SU-DHL-6 (cell line): ENCODE measurements around the gene TAF13.

Source experiments
- H2AFZ ChIP-seq: fragments of 200-600 bp; sonication (generic); 2 replicates; pipeline ENCODE4 v1.6.1; 2014; ENCODE audit warnings: low read depth, mild to moderate bottlenecking, moderate library complexity, mixed read lengths, antibody characterized with exemption, low read length; ENCODE audit not compliant: severe bottlenecking
- H3F3A ChIP-seq: fragments of 200-600 bp; shearing (Covaris generic); 2 replicates; pipeline ENCODE4 v1.6.0; 2016; ENCODE audit warnings: antibody characterized with exemption, mild to moderate bottlenecking; ENCODE audit not compliant: insufficient read depth
- H3K27ac ChIP-seq: fragments of 200-600 bp; sonication (generic); 2 replicates; pipeline ENCODE4 v1.5.1; 2016; ENCODE audit warnings: low read depth, mild to moderate bottlenecking, low read length, moderate library complexity, mixed read lengths
- H3K27me3 ChIP-seq: fragments of 200-600 bp; sonication (generic), shearing (Covaris generic); 2 replicates; pipeline ENCODE4 v1.6.0; 2014; ENCODE audit warnings: mild to moderate bottlenecking, low read length
- H3K36me3 ChIP-seq: fragments of 200-600 bp; sonication (generic); 2 replicates; pipeline ENCODE4 v1.6.1; 2014; ENCODE audit warnings: mild to moderate bottlenecking, low read length, mixed read lengths
- H3K4me2 ChIP-seq: fragments of 300-600, 200-600 bp; shearing (Covaris generic), sonication (generic); 2 replicates; pipeline ENCODE4 v1.6.0; 2014; ENCODE audit warnings: low read length, low read depth, mild to moderate bottlenecking; ENCODE audit not compliant: poor library complexity, severe bottlenecking
- H3K4me3 ChIP-seq: fragments of 200-600 bp; sonication (generic); 2 replicates; pipeline ENCODE4 v1.5.1; 2014; ENCODE audit warnings: antibody characterized with exemption, low read length, mild to moderate bottlenecking, mixed read lengths; ENCODE audit not compliant: insufficient read depth, poor library complexity, severe bottlenecking
- H3K79me2 ChIP-seq: fragments of 200-600 bp; sonication (generic); 2 replicates; pipeline ENCODE4 v1.6.1; 2014; ENCODE audit warnings: mild to moderate bottlenecking, low read length, moderate library complexity; ENCODE audit not compliant: insufficient read depth
- H3K9ac ChIP-seq: fragments of 200-600 bp; sonication (generic); 2 replicates; pipeline ENCODE4 v1.7.0; 2014; ENCODE audit warnings: mild to moderate bottlenecking, low read length
- H3K9me2 ChIP-seq: fragments of 200-600 bp; sonication (generic); replicated peaks from 2 replicates; pipeline ENCODE4 v1.6.1; 2014; ENCODE audit warnings: low read length; ENCODE audit not compliant: insufficient read depth
- H3K9me3 ChIP-seq: fragments of 200-600 bp; sonication (generic); 2 replicates; pipeline ENCODE4 v1.6.1; 2014; ENCODE audit warnings: low read length, mixed read lengths; ENCODE audit not compliant: insufficient read depth
- H4K20me1 ChIP-seq: fragments of 200-600 bp; sonication (generic); 2 replicates; pipeline ENCODE4 v1.6.1; 2014; ENCODE audit warnings: low read depth, mild to moderate bottlenecking, antibody characterized with exemption, low read length, moderate library complexity, mixed read lengths
- CTCF ChIP-seq: fragments of 200-600 bp; sonication (generic); IDR thresholded peaks from one replicate; pipeline ENCODE4 v1.5.1; 2017; ENCODE audit warnings: antibody characterized with exemption, mild to moderate bottlenecking, low read length, moderate library complexity; ENCODE audit not compliant: insufficient read depth, poor library complexity, severe bottlenecking
- EZH2phosphoT487 ChIP-seq: fragments of 200-600 bp; sonication (generic), shearing (Covaris generic); conservative IDR thresholded peaks from 2 replicates; pipeline ENCODE4 v1.6.1; 2018; ENCODE audit warnings: mild to moderate bottlenecking, antibody characterized with exemption, low read length, moderate library complexity, mixed read lengths

Gene TAF13

DNA sequence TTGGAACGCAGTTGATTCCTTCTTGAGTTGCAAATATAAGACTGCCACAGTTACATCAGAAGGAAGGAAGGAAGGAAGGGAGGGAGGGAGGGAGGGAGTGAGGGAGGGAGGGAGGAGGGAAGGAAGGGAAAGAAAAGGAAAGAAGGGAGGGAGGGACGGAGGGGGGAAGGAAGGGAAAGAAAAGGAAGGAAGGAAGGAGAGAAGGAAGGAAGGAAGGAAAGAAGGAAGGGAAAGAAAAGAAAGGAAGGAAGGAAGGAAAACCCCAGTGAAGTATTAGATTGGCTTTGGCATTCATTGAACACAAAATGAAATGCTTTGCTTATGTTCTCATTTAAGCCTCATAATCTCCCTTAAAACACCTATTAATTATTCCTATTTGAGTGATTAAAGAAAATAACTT, 27.5 kb downstream of the TAF13 start:
- TF ChIP-seq CTCF: no peak
- no peak for TF ChIP-seq EZH2phosphoT487
- Histone ChIP-seq H3K9me2 (no peaks in the 10 kb centered on the region), H3F3A (no peaks in the 10 kb centered on the region), H3K9ac (no peak overlapping the region), H4K20me1 (no peaks in the 10 kb centered on the region), H3K9me3 (no peaks in the 10 kb centered on the region), H3K36me3 (no peaks in the 10 kb centered on the region), H3K79me2 (no peaks in the 10 kb centered on the region), H3K27me3 (no peaks in the 10 kb centered on the region), H3K27ac (no peak overlapping the region), H3K4me2 (no peak overlapping the region), H3K4me3 (no peak overlapping the region), H2AFZ (no peak overlapping the region)

- Histone ChIP-seq H3K27ac (no peak overlapping the region), H3K9me3 (no peaks in the 10 kb centered on the region), H3K27me3 (no peaks in the 10 kb centered on the region), H3K4me2 (no peak overlapping the region), H4K20me1 (no peaks in the 10 kb centered on the region), H3K36me3 (no peaks in the 10 kb centered on the region), H3K9me2 (no peaks in the 10 kb centered on the region), H3K79me2 (no peaks in the 10 kb centered on the region), H3F3A (no peaks in the 10 kb centered on the region), H2AFZ (no peak overlapping the region), H3K4me3 (no peak overlapping the region), H3K9ac (no peak overlapping the region)
- TF ChIP-seq EZH2phosphoT487: no peak
- no peak for TF ChIP-seq CTCF
Observed at GRCh38 chr1:109047339-109047738, 28.5 kb downstream of the TAF13 start.

DNA sequence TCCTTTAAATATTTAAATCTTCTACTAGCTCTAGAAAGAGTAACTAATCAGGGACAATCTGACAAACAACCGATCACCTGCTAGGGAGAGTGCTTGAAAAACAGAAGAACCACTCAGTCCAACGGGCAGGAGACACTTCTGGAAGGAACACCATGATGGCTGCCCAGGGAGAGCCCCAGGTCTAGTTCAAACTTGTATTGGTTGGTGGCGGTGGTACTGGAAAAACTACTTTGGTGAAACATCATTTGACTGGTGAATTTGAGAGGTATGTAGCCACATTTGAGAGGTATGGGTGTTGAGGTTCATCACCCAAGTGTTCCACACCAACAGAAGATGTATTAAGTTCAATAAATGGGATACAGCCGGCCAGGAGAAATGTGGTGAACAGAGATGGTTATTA, 29.1 kb downstream of the TAF13 start:
- Histone ChIP-seq H3K4me2 (no peak overlapping the region), H3F3A (no peaks in the 10 kb centered on the region), H3K36me3 (no peaks in the 10 kb centered on the region), H3K79me2 (no peaks in the 10 kb centered on the region), H3K9me2 (no peaks in the 10 kb centered on the region), H2AFZ (no peak overlapping the region), H3K27me3 (no peaks in the 10 kb centered on the region), H3K9me3 (no peaks in the 10 kb centered on the region), H3K4me3 (no peak overlapping the region), H4K20me1 (no peaks in the 10 kb centered on the region), H3K9ac (no peak overlapping the region), H3K27ac (no peak overlapping the region)
- TF ChIP-seq EZH2phosphoT487 (no peak), CTCF (no peak)
